GM19025 (cell line): ENCODE measurements around the gene COX6A1.
A peak's percentile ranks its signal among the peaks of the same experiment; 100 is the strongest.
"Not testable (repeated sequence)": the region's sequence is repeated elsewhere in the genome, so short reads cannot be mapped to it uniquely, and the experiment has no call there.

Experiments
- ATAC-seq: cut with Tn5 transposase; IDR thresholded peaks from one replicate; pipeline ENCODE4 v1.9.1; 2021; ENCODE audit warnings: mild to moderate bottlenecking, low read depth, moderate library complexity; ENCODE audit not compliant: unreplicated experiment

The COX6A1 gene

DNA sequence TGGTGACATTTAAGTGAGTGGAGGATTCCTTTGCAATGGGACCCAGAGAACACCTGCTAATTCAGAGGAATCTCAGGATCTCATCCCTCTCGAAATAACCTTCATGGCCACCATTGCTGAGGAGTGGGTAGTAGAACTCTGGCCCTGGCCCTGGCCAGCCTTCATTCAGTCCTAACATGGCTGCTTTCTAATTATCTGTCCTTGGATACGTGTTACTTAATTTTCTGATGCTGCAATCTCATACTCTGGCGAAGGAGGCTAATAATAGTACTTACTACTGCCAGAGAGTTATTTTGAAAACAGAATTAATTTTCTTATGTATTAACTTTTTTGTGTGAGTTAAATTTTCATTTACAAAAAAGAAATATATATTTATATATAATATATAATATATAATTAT, 12.1 kb upstream of the COX6A1 start:
- no peak for ATAC-seq

DNA sequence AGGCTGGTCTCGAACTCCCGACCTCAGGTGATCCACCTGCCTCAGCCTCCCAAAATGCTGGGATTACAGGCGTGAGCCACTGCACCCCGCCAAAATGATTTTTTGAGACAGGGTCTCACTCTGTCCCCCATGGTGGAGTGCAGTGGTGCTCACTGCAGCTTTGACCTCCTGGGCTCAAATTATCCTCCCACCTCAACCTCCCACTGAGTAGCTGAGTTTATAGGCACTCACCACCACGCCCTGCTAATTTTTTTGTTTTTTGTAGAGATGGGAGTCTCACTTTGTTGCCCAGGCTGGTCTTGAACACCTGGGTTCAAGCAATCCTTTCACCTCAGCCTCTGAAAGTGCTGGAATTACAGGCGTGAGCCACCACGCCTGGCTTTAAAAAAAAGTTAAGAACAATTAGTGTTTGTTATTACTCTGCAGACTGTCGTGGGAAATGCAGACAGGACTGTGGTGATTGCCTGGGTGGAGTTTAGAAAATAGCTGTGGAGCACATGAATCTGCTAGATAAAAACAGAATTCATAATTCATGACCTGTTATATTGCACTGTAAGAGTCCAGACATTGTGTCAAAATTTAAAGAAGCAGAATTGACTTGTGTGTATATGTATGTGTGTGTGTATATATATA, 9.2 kb upstream of the COX6A1 start:
- ATAC-seq: no peak

DNA sequence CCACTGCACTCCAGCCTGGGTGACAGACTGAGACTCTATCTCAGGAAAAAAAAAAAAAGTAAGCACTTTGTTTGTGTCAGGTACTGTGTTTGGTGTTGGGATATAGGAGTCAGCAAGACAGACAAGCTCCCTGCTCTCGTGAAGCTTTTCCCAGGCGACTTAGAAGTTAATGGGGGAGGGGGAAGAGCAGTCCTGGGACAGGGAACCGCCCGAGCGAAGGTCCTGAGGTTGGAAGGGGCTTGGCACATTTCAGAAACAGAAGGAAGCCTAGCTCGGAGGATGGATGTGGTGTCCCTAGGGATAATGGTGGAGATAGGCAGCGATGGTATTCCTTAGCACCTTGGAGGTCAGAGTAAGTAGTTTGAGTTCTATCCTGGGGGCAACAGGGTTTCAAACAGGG, 8.5 kb upstream of the COX6A1 start:
- ATAC-seq: no peak

DNA sequence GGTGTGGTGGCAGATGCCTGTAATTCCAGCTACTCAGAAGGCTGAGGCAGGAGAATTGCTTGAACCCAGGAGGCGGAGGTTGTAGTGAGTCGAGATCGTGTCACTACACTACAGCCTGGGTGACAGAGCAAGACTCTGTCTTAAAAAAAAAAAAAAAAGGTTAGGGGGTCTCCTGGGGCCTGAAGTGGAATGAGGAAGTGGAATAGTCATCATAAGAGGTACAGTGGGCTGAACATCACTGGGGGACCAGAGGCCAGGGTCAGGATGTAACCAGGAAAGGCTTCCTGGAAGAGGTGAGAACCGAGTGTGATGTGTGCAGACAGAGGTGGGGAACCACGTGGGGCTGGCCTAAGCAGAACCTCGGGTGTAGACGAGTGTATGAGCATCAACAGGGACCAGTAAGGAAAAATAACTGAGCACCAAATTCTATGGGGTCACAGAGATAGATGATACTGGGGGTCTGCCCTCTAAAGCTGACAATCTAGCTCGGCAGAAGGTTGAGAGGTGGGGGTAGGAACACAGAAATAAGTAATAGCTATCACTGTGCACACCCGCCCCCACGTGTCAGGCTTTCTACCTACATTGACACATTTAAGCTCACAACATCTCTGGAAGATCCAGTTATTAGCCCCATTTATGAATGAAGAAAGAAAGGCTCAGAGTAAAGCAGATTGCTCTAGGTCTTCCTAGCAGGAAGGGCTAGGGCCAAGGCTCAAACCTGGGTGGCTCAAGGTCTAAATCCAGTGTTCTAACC, 5.0 kb upstream of the COX6A1 start:
- no peak for ATAC-seq

DNA sequence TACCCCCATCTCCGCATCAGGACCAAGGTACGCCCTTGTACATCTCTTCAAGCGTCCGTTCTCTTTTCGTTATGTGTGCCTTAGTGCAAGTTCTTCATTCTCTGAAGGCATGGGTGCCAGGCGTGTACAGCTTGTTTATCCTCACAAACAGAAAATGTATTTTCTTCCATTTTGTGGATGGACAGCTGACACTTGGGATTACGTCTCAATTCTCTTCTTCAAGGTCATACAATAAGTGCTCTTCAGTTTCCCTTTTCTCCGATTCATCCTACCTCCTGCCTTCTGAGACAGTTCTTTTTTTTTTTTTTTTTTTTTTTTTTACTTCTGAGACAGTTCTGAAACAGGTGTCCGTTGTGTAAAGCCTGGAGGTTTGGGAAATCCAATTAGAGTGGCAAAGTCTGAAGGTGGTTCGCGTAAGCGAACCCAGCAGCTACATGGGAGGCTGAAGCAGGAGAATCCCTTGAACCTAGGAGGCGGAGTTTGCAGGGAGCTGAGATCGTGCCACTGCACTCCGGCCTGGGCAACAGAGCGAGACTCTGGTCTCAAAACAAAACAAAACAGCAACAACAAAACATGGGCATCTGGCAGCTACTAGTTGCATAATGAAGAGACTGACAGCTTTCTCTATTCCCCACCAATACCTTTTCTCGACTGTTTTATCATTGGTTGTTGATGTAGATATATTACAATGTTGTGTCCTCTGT, 734 bp downstream of the COX6A1 start:
- no peak for ATAC-seq

DNA sequence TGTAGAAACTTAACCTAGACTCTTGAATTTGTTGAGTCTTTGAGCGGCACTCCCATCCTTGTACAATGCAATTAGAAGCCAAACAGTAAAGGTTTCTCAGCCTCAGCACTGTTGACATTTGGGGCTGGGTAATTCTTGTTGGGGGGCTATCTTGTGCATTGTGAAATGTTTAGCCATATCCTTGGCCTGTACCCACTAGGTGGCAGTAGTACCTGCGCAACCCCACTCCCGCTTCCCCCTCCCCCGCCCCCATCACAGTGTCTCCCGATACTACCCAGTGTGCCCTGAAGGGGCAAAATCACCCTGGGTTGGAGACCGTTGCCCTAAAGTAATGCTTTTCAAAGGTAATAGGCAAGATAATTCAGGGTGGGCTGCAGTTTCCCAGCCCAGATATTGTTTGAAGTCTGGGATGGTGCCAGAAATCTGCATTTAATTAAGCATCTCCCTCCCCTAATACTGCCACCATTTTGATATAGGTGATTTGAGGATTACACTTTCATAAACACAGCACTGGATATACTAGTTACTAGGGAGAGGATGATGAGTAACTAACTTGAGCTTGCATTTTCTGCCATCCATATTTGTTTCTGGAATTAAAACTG, 1.8 kb downstream of the COX6A1 start:
- no peak for ATAC-seq

DNA sequence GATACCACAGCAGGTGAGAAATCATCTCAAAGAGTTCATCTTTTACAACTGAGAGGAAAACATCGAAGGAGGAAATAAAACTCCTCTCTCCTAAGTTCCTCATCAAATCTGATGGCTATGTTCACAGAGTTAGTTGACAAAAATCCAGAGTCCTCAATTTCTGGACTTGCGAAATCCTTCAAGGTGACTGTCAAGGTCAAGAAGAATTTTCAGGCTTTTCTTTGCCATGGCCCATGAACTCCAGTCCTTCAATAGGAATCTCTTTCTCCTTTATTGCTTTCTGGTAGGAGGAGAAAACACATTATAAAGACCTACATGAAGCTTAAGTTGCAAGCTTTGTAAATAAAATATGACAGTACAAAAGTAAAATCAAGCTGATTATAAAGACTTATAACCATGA, 6.8 kb downstream of the COX6A1 start:
- no peak for ATAC-seq

DNA sequence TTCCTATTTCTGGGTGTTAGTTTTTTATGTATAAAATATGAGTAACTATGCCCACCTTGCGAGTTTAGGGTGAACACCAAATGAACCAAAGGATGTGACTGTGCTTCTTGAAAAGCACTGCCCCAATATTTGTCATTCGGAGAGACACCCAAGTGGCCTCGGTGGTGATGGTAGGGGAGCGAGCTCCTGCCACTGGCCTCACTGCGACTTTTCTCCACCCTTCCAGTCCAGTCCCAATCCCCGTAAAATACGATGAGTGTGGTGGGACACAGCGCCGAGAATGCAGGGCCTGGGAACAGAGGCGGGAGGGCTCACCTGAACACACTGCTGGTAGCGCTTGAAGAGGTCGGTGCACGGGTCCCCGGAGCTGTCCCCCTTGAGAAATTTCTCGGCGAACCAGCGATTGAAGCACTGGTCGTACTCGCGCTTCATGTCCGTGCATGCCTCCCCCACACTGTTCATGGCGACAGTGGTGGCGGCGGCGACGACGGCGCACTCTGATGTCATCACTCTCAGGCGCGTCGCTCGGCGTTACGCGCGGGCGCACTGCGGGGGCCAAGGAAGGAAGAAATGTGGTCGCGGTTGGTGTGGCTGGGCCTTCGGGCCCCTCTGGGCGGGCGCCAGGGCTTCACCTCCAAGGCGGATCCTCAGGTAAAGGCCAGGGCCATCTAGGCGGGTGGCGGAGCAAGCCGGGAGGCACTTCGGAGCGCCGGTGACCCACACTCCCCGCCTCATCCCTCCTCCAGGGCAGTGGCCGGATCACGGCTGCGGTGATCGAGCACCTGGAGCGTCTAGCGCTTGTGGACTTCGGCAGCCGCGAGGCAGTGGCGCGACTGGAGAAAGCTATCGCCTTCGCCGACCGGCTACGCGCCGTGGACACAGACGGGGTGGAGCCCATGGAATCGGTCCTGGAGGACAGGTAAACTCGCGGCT, 8.3 kb downstream of the COX6A1 start, which contains the start of the genes GATC and TRIAP1:
Gene GATC, plus strand, starts transcription at position 534 of the 933 bp plus-strand sequence. Its CDS starts 37 bp downstream, at position 571.
Gene TRIAP1, minus strand, starts transcription at position 474 of the 933 bp plus-strand sequence. Its CDS starts 12 bp downstream, at position 462.
- peak; percentile 91 for ATAC-seq

DNA sequence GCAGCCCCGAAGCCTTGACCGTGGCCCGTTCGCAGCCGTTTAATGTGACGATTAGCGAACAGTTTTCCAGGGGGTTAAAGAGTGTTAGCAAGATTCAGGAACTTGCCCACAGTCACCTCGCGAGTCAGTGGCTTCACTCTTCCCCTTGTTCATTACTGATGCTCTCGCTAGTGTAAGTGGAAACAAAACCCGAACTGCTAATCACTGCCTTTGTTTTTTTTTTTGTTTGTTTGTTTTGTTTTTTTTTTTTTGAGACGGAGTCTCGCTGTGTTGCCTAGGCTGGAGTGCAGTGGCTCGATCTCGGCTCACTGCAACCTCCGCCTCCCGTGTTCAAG, 8.9 kb downstream of the COX6A1 start:
- not testable (repeated sequence) for ATAC-seq

DNA sequence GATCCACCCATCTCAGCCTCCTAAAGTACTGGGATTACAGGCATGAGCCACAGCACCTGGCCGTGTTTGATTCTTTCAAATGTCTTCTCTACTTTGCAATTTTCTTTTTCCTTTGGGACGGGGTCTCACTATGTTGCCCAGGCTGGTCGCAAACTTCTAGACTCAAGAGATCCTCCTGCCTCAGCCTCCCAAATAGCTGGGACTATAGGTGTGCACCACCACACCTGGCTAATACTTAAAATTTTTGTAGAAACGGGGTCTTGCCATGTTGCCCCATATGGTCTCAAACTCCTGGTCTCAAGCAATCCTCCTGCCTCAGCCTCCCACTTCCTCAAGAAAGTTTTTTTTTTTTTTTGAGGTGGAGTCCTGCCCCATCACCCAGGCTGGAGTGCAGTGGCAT, 10.1 kb downstream of the COX6A1 start:
- no peak for ATAC-seq

DNA sequence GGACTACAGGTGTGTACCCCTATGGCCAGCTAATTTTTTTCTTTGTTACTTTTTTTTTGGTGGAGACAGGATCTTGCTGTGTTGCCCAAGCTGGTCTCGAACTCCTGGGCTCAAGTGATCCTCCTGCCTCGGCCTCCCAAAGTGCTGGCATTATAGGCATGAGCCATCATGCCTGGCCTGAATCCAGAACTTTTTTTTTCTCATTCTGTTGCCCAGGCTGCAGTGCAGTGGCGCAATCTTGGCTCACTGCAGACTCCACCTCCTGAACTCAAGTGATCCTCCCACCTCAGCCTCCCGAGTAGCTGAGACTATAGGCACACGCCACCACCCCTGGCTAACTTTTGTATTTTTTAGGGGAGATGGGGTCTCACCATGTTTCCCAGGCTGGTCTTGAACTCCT, 14.6 kb downstream of the COX6A1 start:
- not testable (repeated sequence) for ATAC-seq

DNA sequence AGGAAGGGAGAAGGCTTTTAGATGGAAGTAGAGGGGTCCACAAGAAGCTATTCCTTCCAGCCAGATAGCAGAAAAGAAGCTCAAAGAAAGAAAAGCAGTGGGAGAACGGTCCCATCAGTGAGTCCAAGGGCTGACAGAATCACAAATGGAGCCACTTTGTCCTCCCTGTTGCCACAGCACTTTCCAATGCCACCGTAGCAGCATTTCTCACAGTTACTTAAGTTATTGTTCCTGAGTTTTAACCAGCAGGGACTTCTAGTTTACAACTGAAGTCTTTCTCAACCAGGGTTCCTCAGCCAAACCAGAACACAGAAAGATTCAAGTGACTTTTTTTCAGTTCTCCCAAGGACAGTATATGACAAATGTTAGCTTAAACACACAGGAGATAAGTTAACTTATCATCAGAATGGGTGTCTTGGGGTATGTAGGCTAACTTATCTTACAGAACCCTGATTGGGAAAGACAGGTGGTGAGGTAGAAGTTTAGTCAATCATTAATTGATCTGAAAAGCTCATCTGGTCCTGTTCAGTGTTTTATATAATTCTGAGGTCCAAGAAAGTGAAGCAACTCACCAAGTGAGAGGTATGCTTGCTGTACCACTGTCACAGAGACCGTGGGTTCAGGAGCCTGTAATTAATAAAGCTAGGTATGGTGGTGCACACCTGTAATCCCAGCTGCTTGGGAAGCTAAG, 15.3 kb downstream of the COX6A1 start:
- ATAC-seq: no peak

DNA sequence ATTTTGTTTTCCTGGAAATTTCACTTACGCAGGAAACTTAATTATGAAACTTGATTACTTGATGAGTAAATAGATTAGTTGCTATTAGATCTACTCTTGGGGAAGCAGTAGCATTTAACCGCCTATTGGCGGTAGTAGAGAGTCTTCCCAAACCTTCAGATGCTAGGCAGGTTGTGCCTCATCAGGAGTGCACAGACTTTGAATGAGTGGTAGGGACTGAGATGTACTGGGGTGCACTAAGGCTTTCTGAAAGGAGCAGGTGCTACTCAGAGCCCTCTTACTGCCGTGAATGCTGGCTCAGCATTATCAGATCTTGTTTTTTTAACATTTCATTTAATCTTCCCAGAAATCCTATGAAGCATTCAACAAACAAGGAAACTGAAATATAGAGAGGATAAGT, 16.1 kb downstream of the COX6A1 start:
- no peak for ATAC-seq

DNA sequence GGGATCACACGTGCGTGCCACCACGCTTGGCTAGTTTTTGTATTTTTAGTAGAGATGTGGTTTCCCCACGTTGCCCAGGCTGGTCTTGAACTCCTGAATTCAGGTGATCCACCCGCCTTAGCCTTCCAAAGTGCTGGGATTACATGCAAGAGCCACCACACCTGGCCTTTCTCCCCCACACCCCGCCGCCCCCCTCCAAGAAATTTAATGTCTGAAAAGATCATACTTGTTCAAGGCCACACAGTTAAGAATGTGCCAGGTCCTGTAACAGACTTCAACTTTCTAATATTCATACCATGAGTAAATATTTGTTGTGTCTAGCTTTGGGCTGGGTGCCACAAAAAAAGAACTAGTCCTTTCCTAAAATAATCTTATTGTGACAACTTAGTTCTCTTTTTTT, 17.4 kb downstream of the COX6A1 start:
- ATAC-seq: no peak

DNA sequence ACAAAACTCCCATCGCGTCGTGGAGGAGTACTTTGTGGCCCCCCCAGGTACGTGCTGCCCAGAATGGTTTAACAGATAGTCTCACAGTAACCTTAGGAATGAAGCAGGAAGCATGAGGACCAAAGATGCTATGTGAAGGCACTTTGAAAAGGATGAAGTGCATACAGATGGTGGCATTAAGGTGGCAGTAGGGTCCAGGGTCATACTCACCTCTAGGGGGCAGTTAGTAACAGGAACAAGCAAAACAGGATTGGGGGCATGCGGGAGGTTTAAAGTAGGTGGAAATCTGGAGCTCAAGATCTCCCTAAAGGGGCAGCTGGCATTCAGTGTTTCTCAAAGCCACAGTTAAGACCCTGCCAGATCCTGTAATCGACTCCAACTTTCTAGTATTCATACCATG, 19.2 kb downstream of the COX6A1 start:
- no peak for ATAC-seq

DNA sequence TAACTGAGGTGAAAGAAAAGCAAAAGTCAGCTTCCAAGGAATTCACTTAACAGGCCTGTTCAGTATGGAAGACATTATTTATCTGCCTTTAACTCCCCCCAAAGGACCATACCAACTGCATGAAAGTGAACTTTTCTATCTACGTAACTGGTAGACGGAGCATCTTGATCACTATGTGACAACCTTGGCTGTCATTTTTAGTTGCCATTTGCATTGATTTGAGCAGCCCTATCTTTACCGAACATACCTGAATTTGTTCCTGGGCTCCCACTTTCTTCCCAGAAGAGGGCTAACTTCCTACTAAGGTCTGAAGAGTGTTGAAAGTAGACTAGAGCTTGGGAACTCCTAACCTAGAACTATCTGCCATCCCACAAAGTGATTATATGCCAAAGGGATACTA, 22.2 kb downstream of the COX6A1 start:
- ATAC-seq: no peak

DNA sequence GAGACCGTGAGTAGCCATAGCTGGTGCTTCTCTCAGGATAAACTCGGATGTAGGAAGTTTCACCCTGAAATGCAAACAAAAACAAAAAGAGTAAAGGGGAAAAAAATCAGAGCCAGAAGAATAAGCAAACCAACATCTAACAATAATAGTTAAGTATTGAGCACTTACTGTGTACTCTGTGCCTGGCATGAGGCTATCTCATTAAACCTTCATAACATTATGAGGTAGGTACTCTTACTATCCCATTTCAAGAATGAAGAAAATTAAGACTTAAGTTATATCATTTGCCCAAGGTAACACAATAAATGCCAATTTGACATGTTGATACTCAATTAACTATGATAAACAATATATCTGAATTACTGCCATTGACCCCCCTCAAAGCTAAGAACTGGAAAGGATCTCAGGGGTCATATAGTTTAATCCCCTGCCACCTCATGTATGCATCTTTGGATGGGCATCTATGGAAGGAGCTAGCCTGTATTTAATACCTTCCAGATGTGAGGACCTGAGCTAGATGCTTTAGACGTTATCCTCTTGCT, 24.3 kb downstream of the COX6A1 start:
- ATAC-seq: no peak

DNA sequence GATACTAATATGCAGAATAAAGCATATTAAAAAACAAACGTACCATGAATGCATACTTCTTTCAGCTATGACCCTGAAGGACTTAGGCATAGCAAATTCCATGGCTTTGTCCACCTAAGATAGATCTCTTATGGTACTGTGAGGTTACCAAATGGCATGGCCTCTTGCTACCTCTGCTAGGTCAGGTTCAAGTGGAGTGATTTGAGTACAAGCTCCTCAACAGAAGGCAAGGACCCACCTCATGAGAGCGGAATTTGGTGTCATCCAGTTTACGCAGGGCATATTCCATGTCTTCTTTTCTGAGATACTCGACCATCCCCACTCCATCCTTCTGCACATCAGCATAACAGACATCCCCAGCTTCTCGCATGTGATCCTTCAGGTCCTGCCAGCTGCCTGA, 25.8 kb downstream of the COX6A1 start:
- no peak for ATAC-seq

DNA sequence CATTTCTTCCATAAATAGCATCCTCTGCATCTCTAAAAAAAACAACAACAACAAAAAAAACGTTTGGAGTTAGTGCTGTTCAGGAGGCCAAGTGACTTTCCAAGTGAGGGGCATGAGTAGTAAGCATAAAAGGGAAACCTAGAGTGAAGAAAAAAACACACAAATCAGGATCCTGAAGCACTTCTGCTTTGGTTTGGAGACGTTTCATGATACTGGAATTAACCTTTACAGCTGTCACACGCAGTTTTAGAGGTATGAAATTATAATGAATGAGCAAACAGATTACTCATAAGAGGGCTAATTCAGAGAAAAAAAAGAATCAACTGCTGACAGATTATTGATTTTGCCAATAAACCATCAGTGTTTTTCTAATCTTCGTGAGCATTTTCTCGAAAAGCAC, 27.8 kb downstream of the COX6A1 start:
- no peak for ATAC-seq
